ENCODE results near the gene NOG.

Gene NOG

DNA sequence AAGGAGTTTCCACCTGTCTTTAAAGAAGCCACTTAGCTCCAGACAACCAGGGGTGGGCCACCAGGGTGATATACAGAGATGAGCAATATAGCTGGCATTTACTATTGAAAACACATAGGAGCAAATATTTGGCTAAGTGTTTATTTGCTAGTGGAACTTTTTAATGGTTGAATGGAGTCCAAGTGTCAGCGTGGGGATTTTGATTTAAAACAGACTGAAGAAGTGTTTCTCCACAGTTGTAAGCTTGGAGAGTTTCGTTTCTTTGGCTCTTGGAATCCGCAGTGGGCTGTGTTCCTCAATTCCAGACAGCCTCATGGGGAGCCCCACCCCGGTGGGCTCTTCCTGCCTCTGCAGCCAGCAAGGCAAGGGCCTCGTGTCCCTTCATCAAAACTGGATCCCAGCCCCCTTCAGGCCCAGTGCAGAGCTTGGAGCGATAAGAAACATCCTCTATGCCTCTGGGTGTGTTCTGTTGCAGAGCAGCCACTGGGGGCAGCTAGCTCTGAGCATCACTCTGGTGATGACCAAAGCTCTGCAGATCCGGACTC is 36.1 kb downstream of the NOG start:
- H3K4me2 ChIP-seq (ENCODE audit: insufficient read depth, low read length), result no peak overlapping the region

DNA sequence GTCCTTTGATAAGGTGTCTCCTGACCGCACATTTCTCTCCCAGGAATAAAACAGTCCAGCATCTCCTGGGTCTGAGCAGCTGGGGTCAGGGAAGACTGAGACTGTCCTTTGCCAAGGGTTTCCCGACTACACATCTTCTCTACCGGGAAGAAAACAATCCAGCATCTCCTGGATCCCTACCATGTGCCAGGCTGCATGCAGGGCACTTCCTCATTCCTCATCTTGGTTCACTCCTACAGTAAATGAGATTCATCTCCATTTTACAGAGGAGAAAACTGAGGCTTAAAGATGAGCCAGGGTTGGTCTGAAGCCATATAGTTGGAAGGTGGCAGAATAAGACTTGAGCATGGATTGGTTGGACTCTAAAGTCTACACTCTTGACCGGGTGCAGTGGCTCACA is 36.7 kb downstream of the NOG start:
- H3K27ac ChIP-seq (ENCODE audit: low read length), result no peak overlapping the region
- no peak overlapping the region for H3K4me2 ChIP-seq (ENCODE audit: insufficient read depth, low read length)
- no peaks in the 10 kb centered on the region for H4K20me1 ChIP-seq (ENCODE audit: insufficient read depth, low read length)
- H3K36me3 ChIP-seq (ENCODE audit: insufficient read depth, low read length), result no peaks in the 10 kb centered on the region
- no peaks in the 10 kb centered on the region for H3K4me1 ChIP-seq (ENCODE audit: insufficient read depth, low read length)
- ATAC-seq (ENCODE audit: insufficient read depth, low read depth) (no peak), DNase-seq (no peak)
- H3K9ac ChIP-seq (ENCODE audit: low read depth, low read length), result no peak overlapping the region
- no peaks in the 10 kb centered on the region for H3K79me2 ChIP-seq (ENCODE audit: insufficient read depth, low read length)
- H3K4me3 ChIP-seq (ENCODE audit: low read depth in 1 of 2, low read length in 2 of 2), result no peak overlapping the region
- TF ChIP-seq, protein P1, sequence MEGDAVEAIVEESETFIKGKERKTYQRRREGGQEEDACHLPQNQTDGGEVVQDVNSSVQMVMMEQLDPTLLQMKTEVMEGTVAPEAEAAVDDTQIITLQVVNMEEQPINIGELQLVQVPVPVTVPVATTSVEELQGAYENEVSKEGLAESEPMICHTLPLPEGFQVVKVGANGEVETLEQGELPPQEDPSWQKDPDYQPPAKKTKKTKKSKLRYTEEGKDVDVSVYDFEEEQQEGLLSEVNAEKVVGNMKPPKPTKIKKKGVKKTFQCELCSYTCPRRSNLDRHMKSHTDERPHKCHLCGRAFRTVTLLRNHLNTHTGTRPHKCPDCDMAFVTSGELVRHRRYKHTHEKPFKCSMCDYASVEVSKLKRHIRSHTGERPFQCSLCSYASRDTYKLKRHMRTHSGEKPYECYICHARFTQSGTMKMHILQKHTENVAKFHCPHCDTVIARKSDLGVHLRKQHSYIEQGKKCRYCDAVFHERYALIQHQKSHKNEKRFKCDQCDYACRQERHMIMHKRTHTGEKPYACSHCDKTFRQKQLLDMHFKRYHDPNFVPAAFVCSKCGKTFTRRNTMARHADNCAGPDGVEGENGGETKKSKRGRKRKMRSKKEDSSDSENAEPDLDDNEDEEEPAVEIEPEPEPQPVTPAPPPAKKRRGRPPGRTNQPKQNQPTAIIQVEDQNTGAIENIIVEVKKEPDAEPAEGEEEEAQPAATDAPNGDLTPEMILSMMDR (IDR thresholded peaks at IDR 0.05; ENCODE audit: borderline replicate concordance, extremely low read depth, low read length, poor library complexity, severe bottlenecking), result no peak
- no peak for TF ChIP-seq EZH2 (IDR thresholded peaks at IDR 0.05; ENCODE audit: borderline replicate concordance, low read depth, low read length, severe bottlenecking)
- H2AFZ ChIP-seq (ENCODE audit: low read depth, low read length), result no peak overlapping the region
- no peaks in the 10 kb centered on the region for H3K9me3 ChIP-seq (ENCODE audit: insufficient read depth, low read length, severe bottlenecking)
- H3K27me3 ChIP-seq (ENCODE audit: insufficient read depth, low read length, poor library complexity), result no peaks in the 10 kb centered on the region

More for the DNA sequence above, 36.1 kb downstream of the NOG start:
- ATAC-seq (ENCODE audit: insufficient read depth, low read depth) (peak; percentile 61; the same call in 1 of the 3 replicates), DNase-seq (peak; percentile 8)
- no peaks in the 10 kb centered on the region for H3K4me1 ChIP-seq (ENCODE audit: insufficient read depth, low read length)
- H4K20me1 ChIP-seq (ENCODE audit: insufficient read depth, low read length), result no peaks in the 10 kb centered on the region
- no peak overlapping the region for H2AFZ ChIP-seq (ENCODE audit: low read depth, low read length)
- no peaks in the 10 kb centered on the region for H3K27me3 ChIP-seq (ENCODE audit: insufficient read depth, low read length, poor library complexity)
- H3K36me3 ChIP-seq (ENCODE audit: insufficient read depth, low read length), result no peaks in the 10 kb centered on the region
- H3K79me2 ChIP-seq (ENCODE audit: insufficient read depth, low read length), result no peaks in the 10 kb centered on the region
- no peaks in the 10 kb centered on the region for H3K9me3 ChIP-seq (ENCODE audit: insufficient read depth, low read length, severe bottlenecking)
- no peak overlapping the region for H3K27ac ChIP-seq (ENCODE audit: low read length)
- H3K4me3 ChIP-seq (ENCODE audit: low read depth in 1 of 2, low read length in 2 of 2), result no peak overlapping the region
- TF ChIP-seq, protein P1 (IDR thresholded peaks at IDR 0.05; ENCODE audit: borderline replicate concordance, extremely low read depth, low read length, poor library complexity, severe bottlenecking), result peak; percentile 41
- no peak for TF ChIP-seq EZH2 (IDR thresholded peaks at IDR 0.05; ENCODE audit: borderline replicate concordance, low read depth, low read length, severe bottlenecking)
- no peak overlapping the region for H3K9ac ChIP-seq (ENCODE audit: low read depth, low read length)

DNA sequence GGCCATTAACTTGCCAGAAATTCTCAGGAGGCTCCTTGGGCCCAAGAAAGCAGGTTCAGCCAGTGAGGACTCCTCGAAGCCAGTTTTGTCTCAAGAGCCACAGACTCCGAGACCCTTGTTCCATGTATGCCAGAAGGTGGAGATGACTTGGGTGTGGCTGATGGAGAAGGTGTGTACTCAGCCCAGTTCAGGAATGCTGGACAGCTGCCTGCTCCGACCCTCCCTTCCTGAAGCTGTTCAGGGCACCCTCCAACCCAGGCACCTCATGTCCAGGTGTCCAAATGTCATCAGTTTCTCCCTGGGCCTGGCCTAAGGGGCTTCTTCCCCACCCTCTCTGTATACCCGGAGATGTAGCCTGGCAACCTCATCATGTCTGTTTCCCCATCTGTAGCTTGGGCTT is 40.2 kb downstream of the NOG start:
- H3K79me2 ChIP-seq (ENCODE audit: insufficient read depth, low read length), result no peaks in the 10 kb centered on the region

More for the DNA sequence above, 40.2 kb downstream of the NOG start:
- ATAC-seq (ENCODE audit: insufficient read depth, low read depth) (no peak), DNase-seq (no peak)
- peaks cover 2% of the 10 kb centered on the region for H3K27me3 ChIP-seq (ENCODE audit: insufficient read depth, low read length, poor library complexity)
- H2AFZ ChIP-seq (ENCODE audit: low read depth, low read length), result peak overlapping the region; percentile 9; the same call in 1 of the 2 replicates
- H3K9ac ChIP-seq (ENCODE audit: low read depth, low read length), result no peak overlapping the region
- no peaks in the 10 kb centered on the region for H3K9me3 ChIP-seq (ENCODE audit: insufficient read depth, low read length, severe bottlenecking)
- no peaks in the 10 kb centered on the region for H3K36me3 ChIP-seq (ENCODE audit: insufficient read depth, low read length)
- no peak overlapping the region for H3K27ac ChIP-seq (ENCODE audit: low read length)
- TF ChIP-seq, protein P1 (IDR thresholded peaks at IDR 0.05; ENCODE audit: borderline replicate concordance, extremely low read depth, low read length, poor library complexity, severe bottlenecking), result no peak
- no peak for TF ChIP-seq EZH2 (IDR thresholded peaks at IDR 0.05; ENCODE audit: borderline replicate concordance, low read depth, low read length, severe bottlenecking)
- no peak overlapping the region for H3K4me2 ChIP-seq (ENCODE audit: insufficient read depth, low read length)
- no peak overlapping the region for H3K4me3 ChIP-seq (ENCODE audit: low read depth in 1 of 2, low read length in 2 of 2)
- H3K4me1 ChIP-seq (ENCODE audit: insufficient read depth, low read length), result no peaks in the 10 kb centered on the region
- H4K20me1 ChIP-seq (ENCODE audit: insufficient read depth, low read length), result no peaks in the 10 kb centered on the region
